Measurements from ENCODE around the gene IFNB1.

The IFNB1 gene

DNA sequence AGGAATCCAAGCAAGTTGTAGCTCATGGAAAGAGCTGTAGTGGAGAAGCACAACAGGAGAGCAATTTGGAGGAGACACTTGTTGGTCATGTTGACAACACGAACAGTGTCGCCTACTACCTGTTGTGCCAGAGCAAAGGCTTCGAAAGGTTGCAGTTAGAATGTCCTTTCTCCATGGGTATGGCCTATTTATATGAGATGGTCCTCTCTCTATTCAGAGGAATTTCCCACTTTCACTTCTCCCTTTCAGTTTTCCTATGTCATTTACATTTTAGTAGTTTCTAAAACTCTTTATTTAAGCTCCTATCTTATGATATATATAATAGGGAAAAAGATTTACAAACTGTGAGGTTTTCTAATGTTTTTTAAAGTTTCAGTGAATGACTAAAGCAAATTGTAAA lies at the start of gene IFNB1:
TSS of gene IFNB1 (minus strand) at position 162 of the 400 bp plus-strand sequence. CDS start at position 89, 73 bp downstream.
- DNase-seq: no peak

DNA sequence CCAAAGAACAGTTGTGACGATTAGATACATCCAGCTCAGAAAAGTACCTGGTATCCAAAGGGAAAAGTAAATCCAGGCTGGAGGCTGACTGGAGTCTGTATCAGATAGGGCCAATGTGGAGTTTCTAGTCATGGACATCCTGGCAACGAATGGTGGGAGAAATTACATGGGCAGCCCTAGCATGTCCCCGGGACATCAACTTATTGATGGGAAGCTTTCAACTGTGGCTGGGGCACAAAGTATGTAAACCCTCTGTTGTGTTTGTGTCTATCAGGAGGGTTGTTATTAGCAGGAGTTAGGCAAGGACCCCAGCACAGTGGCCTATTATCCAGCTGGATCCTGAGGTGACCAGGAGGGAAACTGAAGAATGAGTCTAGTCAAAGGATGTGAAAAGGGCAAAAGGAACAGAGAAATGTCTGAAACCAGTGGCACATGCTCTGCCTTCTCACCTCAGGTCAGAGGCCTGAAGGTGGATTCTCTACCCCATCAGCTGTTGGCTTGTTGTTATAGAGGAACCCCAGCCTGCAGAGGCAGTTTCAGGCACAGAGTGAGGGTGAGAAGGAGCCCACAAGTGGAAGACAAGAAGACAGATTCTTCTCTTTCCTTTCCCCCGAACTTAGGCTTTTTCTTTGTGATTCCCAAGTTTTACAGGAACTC lies 44.0 kb upstream of the IFNB1 start:
- DNase-seq: no peak

DNA sequence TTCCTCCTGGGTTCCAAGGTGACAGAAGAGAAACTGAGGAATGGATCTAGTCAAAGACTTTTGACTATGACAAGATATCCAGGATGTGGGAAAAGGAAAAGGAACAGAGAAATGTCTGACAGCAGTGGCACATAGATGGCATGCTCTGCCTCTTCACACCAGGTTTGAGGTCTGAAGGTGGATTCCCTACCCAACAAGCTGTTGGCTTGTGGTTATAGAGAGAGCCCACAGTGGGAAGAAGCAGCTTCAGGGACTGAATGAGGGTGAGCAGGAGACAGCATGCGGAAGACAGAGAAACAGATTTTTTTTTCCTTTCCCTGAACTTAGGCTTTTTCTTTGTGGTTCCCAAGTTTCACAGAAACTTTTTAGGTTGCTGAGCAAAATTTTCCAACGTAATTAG lies 43.3 kb upstream of the IFNB1 start:
- DNase-seq: no peak

DNA sequence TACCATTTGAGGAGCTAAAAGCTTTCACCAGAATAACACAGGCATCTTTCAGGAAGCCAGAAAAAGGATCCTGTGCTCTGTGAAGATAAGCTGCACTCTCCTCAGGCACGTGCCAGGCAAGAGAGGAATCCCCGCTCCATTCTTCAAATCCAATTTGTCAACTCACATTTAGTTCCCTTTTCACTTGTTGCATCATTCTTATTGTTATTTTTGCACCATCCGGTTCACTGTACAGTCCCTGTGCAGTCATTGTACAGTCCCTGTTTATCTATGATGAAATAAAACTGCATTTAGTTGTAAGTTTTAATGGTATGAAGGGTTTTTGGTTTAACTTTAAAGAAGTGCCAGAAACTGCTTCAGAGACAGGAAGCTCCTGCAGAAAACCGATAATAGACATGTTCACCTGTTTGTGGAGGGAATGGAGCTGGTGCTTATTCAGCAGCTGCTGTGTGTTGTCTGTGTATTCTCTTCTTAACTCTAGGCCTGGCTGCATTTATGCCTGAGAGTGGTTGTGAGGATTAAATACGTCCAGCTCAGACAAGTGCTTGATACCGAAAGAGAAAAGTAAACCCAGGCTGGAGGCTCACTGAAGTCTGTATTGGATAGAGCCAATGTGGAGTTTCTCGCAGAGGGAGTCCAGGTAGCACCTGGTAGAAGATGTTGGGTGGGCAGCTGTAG lies 41.5 kb upstream of the IFNB1 start:
- no peak for DNase-seq

DNA sequence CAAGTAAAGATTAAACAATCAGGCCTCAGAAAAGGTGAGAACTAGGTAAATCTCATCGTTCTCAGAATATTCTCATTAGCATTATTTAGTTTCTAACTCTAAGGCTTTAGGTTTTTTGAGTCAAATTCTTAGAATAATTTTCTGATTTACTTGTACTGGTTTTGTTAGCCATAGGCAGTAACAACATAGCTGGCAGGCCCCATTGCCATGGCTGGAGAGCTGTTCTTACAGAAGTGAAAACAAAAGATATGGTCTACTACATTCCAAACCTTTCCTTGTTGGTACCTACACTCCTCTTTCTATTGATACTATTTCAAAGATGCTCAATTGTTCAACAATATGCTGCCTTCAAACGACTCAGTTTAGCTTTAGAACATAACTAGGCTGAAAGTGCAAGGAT lies 36.6 kb upstream of the IFNB1 start:
- no peak for DNase-seq

DNA sequence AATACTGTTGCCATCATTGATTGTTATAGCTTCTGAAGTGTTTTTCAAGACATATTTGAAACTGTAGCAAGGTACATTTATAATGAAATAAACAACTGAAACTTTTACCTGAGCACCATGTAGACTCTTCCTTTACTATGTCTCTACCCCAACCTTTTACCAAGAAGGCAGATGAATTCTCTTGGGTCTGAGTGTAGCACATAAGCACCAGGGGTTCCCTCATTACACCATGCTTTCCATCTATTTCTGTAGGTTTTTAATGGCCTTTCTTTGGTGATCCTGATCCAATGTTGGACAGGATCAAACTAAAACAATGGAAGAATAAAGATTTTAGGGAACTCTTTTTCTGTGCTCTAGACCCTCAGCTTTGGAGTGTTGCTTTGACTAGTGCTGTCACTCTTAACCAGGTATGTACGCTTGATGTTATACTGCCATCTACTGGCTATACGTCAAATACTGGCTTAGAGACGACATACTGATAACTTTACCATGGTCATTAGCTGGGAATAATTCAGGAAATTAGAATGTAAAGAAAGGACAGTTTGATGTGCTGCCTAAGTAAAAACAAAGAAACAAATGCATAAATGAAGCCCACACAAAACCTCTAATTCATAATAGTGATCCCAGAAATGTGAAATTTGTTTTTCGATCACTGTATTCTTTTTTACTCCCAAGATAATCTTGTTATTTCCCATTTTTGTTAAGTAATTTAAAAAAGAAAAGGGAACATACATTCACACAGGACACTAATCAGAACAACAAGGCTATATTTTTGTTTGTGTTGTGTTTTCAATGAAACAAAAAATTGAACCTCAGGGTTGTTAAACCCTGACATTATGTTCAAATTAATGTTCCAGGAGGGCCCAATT lies 33.2 kb upstream of the IFNB1 start:
- DNase-seq: no peak

DNA sequence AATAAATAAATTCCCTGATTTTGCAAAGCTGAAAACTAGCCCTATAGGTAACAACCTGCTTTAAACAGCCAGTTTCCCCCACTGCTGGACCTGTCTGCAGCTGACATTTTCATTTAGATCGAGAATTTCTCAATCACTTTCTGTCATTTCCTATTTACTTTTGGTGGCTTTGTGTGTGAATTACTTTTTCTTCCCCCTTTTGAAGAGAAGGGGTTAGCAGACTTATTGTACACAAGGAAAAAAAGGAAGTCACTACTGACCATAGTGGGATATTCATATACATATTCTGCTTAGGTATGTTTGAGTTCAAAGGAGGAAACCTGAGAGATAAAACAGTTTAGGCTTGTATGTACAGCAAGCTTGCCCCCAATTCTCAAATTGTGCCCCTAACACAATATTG lies 27.0 kb upstream of the IFNB1 start:
- DNase-seq: no peak

DNA sequence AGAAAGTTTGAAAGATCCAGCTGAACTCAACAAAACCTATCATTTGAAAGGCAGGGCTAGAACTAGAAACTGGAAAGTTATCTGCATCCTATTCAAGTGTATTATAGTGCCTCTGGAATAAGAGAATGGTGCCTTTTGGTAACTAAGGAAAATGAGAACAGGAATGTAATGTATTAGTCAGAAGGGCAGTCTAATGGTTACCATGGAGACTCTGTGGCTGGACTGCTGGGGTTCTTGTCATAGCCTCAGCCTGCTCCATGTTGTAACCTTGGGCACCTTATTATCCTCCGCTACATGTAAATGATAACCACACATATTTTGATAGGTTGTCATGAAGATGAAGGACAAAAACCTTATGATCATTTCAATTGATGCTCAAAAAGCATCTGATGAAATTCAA lies 24.6 kb upstream of the IFNB1 start:
- DNase-seq: no peak

DNA sequence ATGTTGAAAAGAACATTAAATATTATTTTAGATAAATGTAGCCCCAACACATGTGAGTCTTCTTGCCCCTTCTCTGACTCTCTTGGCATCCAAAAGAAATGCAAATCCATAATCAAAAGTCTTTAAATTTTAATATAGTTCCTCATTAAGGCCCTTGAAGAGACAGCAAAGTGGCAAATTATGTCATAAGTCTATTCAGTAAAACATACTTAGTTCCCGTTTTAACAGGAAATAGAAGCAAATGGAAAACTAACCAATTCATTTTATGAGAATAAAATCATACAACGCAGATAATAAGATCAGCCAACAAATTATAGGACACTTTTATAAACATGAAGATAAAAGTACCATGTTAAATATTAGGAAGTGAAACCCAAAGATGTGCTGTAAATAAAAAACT lies 20.1 kb upstream of the IFNB1 start:
- DNase-seq: no peak

DNA sequence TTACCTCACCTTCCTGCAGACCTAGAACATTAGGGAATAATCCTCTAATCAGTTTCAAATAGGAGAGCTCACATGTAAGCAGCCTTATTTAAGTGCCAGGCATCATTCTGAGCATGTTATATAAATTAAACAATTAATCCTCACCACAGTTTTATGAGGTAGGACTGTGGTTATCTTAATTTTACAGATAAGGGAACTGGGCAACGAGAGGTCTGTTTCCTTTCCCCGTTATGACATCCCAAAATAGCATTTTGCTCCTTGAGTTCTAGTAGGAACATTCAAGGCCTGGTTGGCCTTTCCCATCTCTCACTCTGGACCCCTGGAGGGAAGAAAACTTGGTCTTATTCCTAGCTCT lies 19.1 kb upstream of the IFNB1 start:
- no peak for DNase-seq

DNA sequence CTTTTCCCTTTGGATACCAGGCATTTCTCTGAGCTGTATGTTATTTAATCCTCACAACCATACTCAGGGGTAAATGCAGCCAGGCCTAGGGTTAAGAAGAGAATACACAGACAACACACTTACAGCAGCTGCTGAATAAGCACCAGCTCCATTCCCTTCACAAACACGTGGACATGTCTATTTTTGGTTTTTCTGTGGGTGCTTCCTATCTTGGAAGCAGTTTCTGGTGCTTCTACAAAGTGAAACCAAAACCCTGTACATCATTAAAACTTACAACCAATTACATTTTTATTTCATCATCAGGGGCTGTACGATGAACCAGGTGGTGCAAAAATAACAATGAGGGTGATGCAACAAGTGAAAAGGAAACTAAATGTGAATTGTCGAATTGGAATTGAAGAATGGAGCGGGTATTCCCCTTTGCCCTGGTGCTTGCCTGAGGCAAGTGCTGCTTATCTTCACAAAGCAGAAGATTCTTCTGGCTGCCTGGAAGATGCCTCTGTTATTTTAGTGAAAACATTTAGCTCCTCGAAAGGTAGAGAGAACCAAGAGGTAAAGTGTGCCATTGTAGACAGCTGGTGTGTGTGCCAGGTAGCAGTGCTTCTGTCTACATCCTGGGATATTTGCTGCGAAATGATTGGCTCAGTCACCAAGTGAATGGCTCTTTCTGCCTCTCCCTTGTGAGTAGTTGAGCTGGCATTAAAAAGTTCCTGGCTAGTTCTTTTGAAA lies 18.6 kb upstream of the IFNB1 start:
- DNase-seq: no peak

DNA sequence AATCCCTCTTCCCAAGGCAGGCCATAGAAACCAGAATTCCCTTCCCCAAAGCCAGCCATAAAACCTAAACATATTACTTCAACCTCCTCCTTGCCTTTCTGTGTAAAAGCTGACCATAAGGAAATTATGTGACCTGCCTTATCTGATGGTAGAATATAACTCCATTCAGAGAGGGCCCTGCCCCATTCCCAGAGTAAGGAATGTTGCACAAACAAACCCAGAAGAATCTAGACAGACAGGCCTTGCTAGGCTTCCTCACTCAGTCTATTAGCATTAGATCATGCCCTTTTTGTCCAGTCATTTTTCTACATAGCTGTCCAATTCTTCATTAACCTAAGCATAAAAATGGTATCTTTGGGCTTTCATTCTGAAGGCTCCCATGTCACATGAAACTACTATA lies 17.8 kb upstream of the IFNB1 start:
- no peak for DNase-seq

DNA sequence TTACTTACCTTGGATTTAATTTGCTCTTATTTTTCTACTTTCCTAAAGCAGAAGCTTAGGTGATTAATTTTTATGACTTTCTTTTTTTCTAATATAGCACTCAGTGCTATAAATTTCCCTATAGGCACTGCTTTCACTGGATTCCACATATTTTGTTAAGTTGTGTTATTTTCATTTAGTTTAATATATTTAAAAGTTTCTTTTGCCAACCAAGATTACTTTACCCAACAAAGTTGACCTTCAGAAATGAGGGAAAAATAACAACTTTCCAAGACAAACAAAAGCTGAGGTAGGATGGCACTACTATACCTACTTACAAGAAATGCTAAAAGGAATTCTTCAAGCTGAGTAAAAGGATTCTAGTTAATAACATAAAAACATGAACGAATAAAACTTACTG lies 8.8 kb upstream of the IFNB1 start:
- no peak for DNase-seq

DNA sequence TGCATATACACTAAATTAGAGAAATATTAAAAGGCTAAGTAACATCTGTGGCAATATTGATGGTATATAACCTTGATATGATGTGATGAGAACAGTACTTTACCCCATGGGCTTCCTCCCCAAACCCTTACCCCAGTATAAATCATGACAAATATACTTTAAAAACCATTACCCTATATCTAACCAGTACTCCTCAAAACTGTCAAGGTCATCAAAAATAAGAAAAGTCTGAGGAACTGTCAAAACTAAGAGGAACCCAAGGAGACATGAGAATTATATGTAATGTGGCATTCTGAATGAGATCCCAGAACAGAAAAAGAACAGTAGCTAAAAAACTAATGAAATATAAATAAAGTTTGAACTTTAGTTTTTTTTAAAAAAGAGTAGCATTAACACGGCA lies 7.3 kb upstream of the IFNB1 start:
- DNase-seq: no peak

DNA sequence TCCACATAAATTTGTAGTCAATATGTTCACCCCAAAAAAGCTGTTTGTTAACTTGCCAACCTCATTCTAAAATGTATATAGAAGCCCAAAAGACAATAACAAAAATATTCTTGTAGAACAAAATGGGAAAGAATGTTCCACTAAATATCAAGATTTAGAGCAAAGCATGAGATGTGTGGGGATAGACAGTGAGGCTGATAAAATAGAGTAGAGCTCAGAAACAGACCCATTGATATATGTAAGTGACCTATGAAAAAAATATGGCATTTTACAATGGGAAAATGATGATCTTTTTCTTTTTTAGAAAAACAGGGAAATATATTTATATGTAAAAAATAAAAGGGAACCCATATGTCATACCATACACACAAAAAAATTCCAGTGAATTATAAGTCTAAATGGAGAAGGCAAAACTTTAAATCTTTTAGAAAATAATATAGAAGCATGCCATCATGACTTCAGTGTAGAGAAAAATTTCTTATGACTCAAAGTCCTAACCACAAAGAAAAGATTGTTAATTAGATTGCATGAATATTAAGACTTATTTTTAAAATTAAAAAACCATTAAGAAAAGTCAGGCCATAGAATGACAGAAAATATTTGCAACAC lies 6.6 kb upstream of the IFNB1 start:
- DNase-seq: no peak

DNA sequence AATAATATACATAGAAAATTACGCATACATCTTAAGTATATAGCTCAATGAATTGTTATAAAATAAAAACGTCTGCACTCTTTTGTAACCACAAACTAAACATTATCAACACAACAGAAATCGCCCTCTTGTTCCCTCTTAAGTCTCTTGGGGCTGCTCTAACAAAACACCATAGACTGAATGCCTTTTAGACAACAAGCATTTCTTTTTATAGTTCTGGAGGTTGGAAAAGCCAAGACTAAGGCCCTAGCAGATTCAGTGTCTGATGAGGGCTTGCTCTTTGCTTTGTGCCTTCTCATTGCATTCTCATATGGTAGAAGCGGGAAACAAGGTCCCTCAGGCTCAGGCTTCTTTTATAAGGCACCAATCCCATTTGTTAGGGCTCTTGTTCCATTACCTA lies 4.9 kb upstream of the IFNB1 start:
- no peak for DNase-seq

DNA sequence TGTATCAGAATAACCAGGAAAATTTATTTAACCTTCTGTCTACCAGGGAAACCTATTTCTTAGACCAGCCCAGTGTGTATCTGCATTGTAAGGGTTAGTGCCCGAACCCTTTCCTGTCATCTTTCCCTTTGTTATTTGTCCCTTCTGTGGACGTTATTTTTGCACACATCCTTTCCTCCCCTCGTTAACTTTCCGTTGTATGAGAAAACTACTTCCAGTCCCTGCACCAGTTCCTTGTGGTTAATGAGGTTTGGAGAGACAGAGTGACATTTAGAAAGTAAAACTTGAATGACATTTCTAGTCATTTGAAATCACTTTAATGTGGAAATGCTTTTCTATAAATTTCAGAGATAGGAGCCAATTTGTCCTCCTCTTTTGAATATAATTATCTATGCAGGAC lies 4.3 kb upstream of the IFNB1 start:
- DNase-seq: no peak

DNA sequence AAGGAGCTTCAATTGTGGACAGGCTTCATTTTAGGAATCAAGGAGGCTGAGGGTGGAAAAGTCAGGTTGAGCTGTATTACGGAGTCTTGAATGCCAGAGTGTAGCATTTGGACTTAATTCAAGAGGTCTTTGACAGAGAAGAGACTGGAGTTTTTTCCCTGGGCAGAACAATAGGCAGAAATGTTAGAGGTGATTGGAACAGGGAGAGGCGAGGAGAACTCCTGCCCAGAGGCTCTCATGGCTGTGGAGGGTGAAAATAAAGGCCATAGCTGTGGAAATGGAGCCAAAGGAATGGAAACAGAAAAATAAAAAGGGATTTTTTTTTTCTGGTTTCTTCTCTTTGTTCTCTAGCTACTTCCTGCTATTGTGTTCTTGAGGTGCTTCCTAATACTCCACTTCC lies 3.7 kb upstream of the IFNB1 start:
- no peak for DNase-seq

DNA sequence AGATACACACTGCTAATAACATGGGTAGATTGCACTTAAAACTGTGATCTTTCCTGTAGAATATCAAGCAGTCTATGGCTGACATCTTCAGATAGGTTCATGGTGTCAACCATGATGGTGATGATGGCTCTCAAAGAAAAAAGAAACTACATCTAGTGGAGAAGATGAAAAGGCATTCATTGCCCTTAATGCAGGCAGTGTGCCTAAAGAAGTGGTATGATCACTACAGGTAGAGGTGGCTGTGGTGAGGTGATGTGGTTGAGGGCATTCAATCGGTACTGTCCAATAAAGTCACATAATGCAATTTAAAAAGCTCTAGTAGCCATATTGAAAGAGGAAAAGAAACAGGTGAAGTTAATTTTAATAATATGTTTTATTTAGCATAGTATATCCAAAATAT lies 3.1 kb upstream of the IFNB1 start:
- DNase-seq: no peak

DNA sequence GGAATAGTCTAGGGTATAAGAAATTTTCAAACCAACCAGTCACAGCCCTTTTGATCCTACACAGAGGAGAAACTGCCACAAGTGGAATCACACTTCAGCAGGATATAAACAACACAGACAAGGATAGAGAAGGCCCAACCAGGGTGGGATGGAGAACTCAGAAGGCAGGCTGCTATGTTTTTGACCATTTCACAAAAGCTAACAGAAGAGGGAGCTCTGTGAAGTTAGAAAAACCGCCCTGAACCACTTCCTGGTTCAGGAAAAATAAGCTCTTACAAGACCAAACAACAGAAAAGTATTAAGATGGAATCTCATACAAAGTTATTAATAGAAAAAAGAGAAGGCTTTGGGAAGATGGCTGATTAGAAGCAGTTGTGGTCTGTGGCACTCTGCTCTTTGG lies 960 bp upstream of the IFNB1 start:
- no peak for DNase-seq

DNA sequence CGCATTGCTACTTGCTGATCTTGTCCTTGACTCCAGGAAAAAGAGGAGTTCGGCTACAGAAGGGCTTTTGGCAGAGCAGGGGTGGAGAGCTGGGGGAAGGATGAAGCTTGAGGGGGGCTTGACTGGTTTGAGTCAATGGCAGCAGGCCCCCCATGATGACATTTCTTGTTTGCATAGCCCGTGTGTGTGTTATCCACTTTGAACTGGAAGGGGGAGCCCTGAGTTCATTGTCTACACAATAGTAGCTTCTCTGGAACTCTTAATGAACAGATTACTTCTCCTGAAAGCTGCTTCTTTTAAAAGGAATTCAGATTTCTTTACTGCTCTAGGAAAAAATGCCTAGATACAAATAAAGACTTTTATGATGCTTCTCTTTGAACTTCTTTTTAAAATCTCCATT lies 2.3 kb downstream of the IFNB1 start:
- DNase-seq: no peak

DNA sequence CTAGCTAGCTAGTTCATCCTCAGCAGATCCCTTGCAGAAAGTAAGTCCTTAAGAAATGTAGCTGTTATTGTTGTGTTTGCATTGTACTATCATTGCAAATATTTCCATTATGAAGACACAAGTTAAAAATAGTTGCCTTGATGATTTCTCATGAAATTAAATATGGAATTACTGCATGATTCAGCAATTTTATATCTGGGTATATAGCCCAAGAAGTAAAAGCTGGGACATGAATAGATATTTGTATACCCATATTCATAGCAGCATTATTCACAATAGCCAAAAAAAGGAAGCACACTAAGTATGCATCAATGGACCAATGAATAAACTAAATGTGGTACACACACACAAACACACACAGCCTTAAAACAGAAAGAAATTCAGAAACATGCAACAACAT lies 6.8 kb downstream of the IFNB1 start:
- no peak for DNase-seq

DNA sequence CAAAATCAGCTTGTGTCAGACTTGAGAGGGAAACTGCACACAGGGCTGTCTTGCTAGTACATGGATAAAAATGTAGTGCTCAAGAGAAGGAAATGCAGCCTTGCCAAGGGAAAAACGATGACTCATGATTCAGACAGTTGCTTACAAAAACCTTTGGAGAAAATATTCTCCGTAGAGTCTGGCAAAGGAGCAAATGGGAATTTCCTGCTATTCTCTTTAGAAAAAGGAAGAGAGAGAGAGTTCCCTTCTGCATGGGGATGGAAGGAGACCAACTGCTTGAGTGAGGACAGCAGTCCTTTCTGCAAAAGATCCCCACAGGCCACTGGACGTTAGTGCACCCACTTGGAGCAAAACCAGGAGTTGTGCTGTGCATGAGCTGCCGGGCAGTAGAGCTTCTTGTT lies 7.6 kb downstream of the IFNB1 start:
- no peak for DNase-seq

Data from NK-92 treated with Interleukin-12 subunit alpha and Interleukin-12 subunit beta, amount 100 ng/mL, for 24 hours (cell line).